Measurements from ENCODE around the gene FMC1.
"Not testable (repeated sequence)": the region's sequence is repeated elsewhere in the genome, so short reads cannot be mapped to it uniquely, and the experiment has no call there.

Gene FMC1

DNA sequence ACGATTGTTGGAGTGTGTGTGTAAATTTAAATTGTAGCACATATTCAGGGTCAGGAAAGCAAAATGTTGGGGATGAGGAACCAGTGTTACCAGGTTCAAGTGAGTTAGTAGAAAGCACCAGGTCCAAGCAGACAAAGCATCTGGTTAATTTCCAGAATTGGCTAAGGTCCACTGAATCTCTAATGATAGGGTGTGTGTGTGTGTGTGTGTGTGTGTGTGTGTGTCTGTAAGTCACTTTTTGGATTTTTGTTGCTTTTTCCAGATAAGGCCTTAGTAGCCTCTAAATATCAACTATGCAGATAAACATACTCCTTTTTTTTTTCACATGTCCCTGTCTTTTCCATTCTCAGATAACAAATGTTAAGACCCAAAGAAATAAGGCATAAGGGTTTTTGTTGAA is 36.6 kb upstream of the FMC1 start:
- Histone ChIP-seq H3K79me2 (ENCODE audit: low read length) (no peaks in the 10 kb centered on the region), H3K9ac (ENCODE audit: low read length) (no peak overlapping the region), H3K4me3 (ENCODE audit: low read length) (no peak overlapping the region), H3K36me3 (replicated peaks; ENCODE audit: low read depth, low read length) (peaks cover 2% of the 10 kb centered on the region), H3K27me3 (ENCODE audit: low read depth, low read length) (no peaks in the 10 kb centered on the region), H2AFZ (ENCODE audit: low read depth, low read length) (no peak overlapping the region), H3K4me2 (ENCODE audit: low read length) (no peak overlapping the region), H4K20me1 (ENCODE audit: insufficient read depth, low read length) (no peaks in the 10 kb centered on the region), H3K4me1 (ENCODE audit: low read length) (no peaks in the 10 kb centered on the region), H3K9me3 (ENCODE audit: insufficient read depth, low read length) (no peaks in the 10 kb centered on the region), H3K27ac (ENCODE audit: low read length) (no peak overlapping the region)
- TF ChIP-seq EZH2phosphoT487 (IDR thresholded peaks at IDR 0.05; ENCODE audit: low read depth): no peak
- TF ChIP-seq, protein P1, sequence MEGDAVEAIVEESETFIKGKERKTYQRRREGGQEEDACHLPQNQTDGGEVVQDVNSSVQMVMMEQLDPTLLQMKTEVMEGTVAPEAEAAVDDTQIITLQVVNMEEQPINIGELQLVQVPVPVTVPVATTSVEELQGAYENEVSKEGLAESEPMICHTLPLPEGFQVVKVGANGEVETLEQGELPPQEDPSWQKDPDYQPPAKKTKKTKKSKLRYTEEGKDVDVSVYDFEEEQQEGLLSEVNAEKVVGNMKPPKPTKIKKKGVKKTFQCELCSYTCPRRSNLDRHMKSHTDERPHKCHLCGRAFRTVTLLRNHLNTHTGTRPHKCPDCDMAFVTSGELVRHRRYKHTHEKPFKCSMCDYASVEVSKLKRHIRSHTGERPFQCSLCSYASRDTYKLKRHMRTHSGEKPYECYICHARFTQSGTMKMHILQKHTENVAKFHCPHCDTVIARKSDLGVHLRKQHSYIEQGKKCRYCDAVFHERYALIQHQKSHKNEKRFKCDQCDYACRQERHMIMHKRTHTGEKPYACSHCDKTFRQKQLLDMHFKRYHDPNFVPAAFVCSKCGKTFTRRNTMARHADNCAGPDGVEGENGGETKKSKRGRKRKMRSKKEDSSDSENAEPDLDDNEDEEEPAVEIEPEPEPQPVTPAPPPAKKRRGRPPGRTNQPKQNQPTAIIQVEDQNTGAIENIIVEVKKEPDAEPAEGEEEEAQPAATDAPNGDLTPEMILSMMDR (IDR thresholded peaks at IDR 0.05; ENCODE audit: low read depth, low read length): no peak

DNA sequence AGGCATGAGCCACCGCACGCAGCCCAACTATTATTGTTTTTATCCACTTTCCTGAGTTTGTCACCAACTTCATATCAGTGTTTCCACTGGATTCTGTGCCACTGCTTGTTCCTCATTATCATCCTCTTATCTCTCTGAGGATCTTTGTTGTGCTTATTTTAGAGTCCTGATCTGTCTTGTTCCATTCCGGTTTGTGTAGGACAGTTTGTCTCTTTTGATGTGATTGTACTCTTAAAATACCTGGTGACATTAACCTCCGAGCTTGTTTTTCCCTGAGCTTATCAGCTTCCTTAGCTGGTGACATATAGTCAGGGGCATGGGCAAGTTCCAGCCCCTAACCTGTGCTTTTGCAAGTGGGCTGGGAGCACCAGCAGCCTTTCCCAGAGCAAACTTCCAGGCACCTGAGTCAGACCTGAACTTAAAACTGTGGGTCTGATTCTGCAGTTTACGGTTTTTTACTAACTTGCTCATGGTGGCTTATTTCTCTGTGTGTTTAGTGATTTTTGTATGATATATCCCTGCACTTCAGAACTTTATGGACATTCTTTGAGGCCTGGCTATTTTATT is 23.1 kb upstream of the FMC1 start:
- Histone ChIP-seq H3K9ac (ENCODE audit: low read length) (no peak overlapping the region), H3K4me2 (ENCODE audit: low read length) (no peak overlapping the region), H3K79me2 (ENCODE audit: low read length) (no peaks in the 10 kb centered on the region), H3K27me3 (ENCODE audit: low read depth, low read length) (no peaks in the 10 kb centered on the region), H4K20me1 (ENCODE audit: insufficient read depth, low read length) (no peaks in the 10 kb centered on the region), H2AFZ (ENCODE audit: low read depth, low read length) (no peak overlapping the region), H3K27ac (ENCODE audit: low read length) (no peak overlapping the region), H3K4me1 (ENCODE audit: low read length) (no peaks in the 10 kb centered on the region), H3K4me3 (ENCODE audit: low read length) (no peak overlapping the region), H3K9me3 (ENCODE audit: insufficient read depth, low read length) (no peaks in the 10 kb centered on the region), H3K36me3 (replicated peaks; ENCODE audit: low read depth, low read length) (no peaks in the 10 kb centered on the region)
- TF ChIP-seq EZH2phosphoT487 (IDR thresholded peaks at IDR 0.05; ENCODE audit: low read depth): no peak
- TF ChIP-seq, protein P1 (IDR thresholded peaks at IDR 0.05; ENCODE audit: low read depth, low read length): no peak

DNA sequence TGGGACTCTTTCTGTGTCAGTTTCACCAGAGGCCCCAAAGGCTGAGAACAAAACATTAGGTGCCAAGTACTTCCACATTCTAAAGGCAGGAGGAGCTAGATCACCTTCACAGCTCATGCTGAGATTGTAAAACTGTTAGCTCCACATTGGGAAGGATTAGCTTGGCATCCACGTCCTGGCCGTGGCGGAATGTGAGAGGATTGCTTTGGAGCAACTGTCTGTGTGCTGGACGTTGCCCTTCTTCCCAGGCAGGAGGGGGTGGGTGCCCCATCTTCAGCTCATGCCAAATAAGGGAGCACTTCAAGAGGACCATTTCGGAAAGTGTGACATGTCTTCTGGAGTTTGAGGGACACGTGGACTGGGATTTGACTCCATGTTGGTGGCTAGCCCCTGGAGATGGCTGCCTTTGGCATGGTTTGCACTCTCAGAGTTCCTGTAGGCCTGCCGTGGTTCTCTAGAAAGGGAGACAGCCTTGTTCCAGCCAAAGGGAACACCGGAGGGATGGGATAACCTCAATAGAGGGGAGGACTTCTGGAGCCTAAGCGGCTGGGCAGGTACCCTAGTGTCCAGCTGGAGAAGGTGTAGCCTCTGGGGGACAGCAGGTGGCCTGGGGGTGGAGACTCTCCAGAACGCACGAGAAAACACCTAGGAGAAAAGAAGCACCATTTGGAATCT is 19.9 kb upstream of the FMC1 start:
- Histone ChIP-seq H3K79me2 (ENCODE audit: low read length) (no peaks in the 10 kb centered on the region), H3K4me2 (ENCODE audit: low read length) (peak overlapping the region; percentile 11; the same call in 1 of the 2 replicates), H4K20me1 (ENCODE audit: insufficient read depth, low read length) (no peaks in the 10 kb centered on the region), H3K27me3 (ENCODE audit: low read depth, low read length) (no peaks in the 10 kb centered on the region), H3K4me1 (ENCODE audit: low read length) (no peaks in the 10 kb centered on the region), H3K4me3 (ENCODE audit: low read length) (no peak overlapping the region), H3K36me3 (replicated peaks; ENCODE audit: low read depth, low read length) (no peaks in the 10 kb centered on the region), H2AFZ (ENCODE audit: low read depth, low read length) (no peak overlapping the region), H3K9ac (ENCODE audit: low read length) (no peak overlapping the region), H3K9me3 (ENCODE audit: insufficient read depth, low read length) (no peaks in the 10 kb centered on the region), H3K27ac (ENCODE audit: low read length) (no peak overlapping the region)
- TF ChIP-seq, protein P1 (IDR thresholded peaks at IDR 0.05; ENCODE audit: low read depth, low read length): peak; percentile 51
- no peak for TF ChIP-seq EZH2phosphoT487 (IDR thresholded peaks at IDR 0.05; ENCODE audit: low read depth)

DNA sequence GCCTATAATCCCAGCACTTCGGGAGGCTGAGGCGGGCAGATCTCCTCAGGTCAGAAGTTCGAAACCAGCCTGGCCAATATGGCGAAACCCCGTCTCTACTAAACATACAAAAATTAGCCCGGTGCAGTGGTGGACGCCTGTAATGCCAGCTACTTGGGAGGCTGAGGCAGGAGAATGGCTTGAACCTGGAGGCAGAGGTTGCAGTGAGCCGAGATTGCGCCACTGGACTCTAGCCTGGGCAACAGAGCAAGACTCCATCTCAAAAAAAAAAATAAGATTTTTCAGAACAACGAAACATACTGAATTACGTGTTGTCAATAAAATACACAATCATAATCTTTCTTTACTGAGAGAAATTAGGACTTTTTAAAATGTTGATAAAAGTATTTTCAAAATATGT is 16.4 kb upstream of the FMC1 start:
- not testable (repeated sequence) for H3K27me3 ChIP-seq (ENCODE audit: low read depth, low read length)

More for the DNA sequence above, 16.4 kb upstream of the FMC1 start:
- not testable (repeated sequence) for H3K27ac ChIP-seq (ENCODE audit: low read length); H3K9ac ChIP-seq (ENCODE audit: low read length); H4K20me1 ChIP-seq (ENCODE audit: insufficient read depth, low read length); H3K4me3 ChIP-seq (ENCODE audit: low read length); H2AFZ ChIP-seq (ENCODE audit: low read depth, low read length); H3K79me2 ChIP-seq (ENCODE audit: low read length); H3K9me3 ChIP-seq (ENCODE audit: insufficient read depth, low read length); H3K4me2 ChIP-seq (ENCODE audit: low read length); H3K4me1 ChIP-seq (ENCODE audit: low read length); H3K36me3 ChIP-seq (replicated peaks; ENCODE audit: low read depth, low read length)

Data from OCI-LY3 (cell line).